T follicular helper cell (primary cell): ENCODE data around the gene EHMT2.
A peak's percentile ranks its signal among the peaks of the same experiment; 100 is the strongest.
"Not testable (repeated sequence)": the region's sequence is repeated elsewhere in the genome, so short reads cannot be mapped to it uniquely, and the experiment has no call there.

ENCODE experiments used
- DNase-seq: peaks from one replicate; pipeline ENCODE4 v3.0.0-alpha.2; 2020; ENCODE audit warnings: low read depth
- total RNA-seq, 2 experiments: gene quantifications; one replicate each; lab custom pipeline; 2026; lab: John Stamatoyannopoulos, UW

The EHMT2 gene
- total RNA-seq, result 60.4 to 104 reads per million in 2 experiments

DNA sequence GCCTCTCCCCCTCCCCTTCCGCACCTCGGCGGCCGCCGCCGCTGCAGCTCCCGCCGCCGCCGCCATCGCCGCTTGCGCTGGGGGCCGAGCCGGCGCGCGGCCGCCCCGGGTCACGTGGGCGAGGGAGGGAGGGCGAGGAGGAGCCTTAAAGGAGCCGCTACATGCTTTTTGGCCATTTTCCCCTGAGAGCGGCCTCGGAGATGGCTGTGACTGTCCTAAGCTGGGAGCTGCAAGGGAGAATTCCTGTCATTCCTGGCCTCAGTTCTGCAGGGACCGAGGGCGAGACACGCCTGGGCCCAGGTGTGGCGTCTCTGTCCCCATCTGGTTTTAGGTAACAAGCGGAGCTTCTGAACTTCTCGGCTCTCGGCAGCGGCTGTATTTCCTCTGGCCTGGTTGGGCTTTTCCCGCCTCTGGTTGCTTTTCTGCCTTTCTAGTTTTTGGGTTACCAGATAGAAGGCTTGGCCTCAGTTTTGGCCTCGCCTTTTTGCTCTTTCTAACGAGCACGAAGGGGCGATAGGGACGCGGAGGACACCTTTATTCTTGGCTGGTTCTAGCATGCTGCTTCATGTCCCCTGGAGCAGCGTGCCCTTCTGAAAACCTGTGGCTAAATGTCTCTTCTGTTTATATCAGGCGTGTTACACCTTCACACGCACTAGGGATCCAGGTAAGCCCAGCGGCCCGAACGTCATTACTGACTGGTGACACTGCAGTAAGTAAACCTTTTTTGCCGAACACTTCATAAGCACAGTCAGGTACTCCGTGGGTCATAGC is at the start of gene EHMT2:
TSS of gene EHMT2 (minus strand) at position 87 of the 771 bp plus-strand sequence. CDS start at position 66, 21 bp downstream.
- DNase-seq, result peak; percentile 79

DNA sequence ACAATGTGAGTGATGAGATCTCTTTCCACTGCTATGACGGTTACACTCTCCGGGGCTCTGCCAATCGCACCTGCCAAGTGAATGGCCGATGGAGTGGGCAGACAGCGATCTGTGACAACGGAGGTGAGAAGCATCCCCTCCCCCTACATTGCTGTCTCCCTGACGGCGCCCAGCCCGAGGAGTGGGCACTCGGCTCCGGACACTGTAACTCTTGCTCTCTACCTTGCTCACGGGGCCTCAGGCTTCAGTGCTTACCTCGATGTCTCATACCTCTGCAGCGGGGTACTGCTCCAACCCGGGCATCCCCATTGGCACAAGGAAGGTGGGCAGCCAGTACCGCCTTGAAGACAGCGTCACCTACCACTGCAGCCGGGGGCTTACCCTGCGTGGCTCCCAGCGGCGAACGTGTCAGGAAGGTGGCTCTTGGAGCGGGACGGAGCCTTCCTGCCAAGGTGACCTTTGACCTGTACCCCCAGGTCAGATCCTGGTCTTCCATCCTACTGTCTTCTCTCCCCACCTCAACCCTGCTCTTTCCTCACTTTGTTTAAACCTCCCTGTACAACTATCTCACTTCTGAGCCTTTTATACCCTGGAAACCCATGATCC is 49.7 kb upstream of the EHMT2 start:
- no peak for DNase-seq

DNA sequence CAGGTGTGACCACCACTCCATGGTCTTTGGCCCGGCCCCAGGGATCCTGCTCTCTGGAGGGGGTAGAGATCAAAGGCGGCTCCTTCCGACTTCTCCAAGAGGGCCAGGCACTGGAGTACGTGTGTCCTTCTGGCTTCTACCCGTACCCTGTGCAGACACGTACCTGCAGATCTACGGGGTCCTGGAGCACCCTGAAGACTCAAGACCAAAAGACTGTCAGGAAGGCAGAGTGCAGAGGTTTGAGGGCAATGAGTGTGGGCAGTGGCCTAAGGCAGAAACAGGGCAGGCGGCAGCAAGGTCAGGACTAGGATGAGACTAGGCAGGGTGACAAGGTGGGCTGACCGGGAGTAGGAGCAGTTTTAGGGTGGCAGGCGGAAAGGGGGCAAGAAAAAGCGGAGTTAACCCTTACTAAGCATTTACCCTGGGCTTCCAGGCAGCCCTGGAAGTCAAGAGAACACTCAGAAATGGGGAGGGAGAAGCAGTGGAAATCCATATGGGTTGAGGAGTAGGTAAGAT is 48.9 kb upstream of the EHMT2 start:
- no peak for DNase-seq

GRCh38 chr6:31945507-31946369 is 48.2 kb upstream of the EHMT2 start, which contains the start of gene CFB:
TSS of gene CFB (plus strand) at chr6:31946095. CDS start at chr6:31946222, 127 bp downstream.
- no peak for DNase-seq

GRCh38 chr6:31945154-31945506 is 47.6 kb upstream of the EHMT2 start:
- DNase-seq, result no peak

- DNase-seq, result no peak
Observed at GRCh38 chr6:31943742-31944141, 46.2 kb upstream of the EHMT2 start.

DNA sequence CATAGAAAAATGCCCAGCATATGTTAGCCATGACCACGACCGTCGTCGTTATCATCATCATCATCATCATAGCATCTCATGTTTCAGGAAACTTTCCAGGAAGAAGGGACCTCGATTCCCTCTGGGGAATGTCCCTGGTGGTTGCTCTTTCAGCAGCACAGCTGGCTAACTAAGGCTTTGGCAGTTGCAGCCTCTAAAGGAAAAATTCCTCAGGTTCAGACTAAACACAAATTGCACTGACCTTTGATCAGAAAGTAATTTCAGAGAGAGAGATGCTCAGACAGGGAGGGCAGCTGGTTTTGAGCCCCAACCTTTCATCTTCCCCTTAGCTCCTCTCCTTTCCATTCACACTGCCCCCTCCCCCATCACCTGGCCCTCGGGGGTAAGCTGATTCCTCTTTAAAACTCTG is 42.8 kb upstream of the EHMT2 start:
- DNase-seq, result no peak

GRCh38 chr6:31935823-31936222 is 38.3 kb upstream of the EHMT2 start:
- DNase-seq, result no peak

GRCh38 chr6:31935021-31935420 is 37.5 kb upstream of the EHMT2 start:
- no peak for DNase-seq

DNA sequence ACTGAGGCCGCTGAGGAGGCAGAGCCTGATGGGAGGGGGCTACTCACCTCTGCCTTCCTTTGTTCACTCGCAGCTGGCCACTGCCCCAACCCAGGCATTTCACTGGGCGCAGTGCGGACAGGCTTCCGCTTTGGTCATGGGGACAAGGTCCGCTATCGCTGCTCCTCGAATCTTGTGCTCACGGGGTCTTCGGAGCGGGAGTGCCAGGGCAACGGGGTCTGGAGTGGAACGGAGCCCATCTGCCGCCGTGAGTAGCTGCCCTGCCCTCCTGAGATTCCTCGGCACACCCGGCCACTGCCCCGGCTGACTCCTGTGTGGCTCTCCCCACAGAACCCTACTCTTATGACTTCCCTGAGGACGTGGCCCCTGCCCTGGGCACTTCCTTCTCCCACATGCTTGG is 36.0 kb upstream of the EHMT2 start:
- no peak for DNase-seq

DNA sequence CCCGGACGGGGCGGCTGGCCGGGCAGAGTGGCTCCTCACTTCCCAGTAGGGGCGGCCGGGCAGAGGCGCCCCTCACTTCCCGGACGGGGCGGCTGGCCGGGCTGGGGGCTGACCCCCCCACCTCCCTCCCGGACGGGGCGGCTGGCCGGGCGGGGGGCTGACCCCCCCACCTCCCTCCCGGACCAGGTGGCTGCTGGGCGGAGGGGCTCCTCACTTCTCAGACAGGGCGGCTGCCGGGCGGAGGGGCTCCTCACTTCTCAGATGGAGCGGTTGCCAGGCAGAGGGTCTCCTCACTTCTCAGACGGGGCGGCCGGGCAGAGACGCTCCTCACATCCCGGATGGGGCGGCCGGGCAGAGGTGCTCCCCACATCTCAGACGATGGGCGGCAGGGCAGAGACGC is 34.6 kb upstream of the EHMT2 start:
- DNase-seq, result not testable (repeated sequence)

GRCh38 chr6:31930962-31931361 is 33.5 kb upstream of the EHMT2 start:
- no peak for DNase-seq

GRCh38 chr6:31928672-31928939 is 31.1 kb upstream of the EHMT2 start:
- no peak for DNase-seq

DNA sequence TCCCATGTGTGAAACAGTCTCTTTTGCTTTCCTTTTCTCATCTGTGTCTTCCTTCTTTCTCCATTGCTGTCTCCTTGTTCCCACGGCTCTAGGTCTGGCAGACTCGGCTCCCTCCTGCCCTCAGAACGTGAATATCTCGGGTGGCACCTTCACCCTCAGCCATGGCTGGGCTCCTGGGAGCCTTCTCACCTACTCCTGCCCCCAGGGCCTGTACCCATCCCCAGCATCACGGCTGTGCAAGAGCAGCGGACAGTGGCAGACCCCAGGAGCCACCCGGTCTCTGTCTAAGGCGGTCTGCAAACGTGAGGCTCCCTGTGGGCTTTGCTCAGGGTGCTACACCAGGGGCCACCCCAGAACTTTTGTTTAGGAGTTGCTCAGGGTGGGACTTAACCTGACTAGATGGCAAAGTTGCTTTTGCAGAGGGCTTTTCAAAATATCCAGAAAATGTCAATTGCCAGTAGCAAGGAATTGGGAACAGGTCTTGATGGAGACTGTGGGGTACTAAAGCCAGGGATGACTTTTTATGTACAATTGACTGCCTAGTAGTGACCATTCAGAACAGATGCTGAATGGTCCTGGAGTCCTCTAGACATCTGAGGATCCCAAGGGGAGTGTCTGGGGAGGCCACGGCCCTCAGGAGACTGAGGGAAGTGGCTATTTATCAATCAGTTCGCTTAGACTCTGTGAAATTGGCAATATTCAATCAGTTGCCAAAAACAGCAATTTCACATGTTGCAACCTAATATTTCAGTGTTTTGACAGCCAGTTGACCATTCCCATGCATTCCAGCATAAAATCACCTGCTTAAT is 30.6 kb upstream of the EHMT2 start:
- DNase-seq, result no peak

DNA sequence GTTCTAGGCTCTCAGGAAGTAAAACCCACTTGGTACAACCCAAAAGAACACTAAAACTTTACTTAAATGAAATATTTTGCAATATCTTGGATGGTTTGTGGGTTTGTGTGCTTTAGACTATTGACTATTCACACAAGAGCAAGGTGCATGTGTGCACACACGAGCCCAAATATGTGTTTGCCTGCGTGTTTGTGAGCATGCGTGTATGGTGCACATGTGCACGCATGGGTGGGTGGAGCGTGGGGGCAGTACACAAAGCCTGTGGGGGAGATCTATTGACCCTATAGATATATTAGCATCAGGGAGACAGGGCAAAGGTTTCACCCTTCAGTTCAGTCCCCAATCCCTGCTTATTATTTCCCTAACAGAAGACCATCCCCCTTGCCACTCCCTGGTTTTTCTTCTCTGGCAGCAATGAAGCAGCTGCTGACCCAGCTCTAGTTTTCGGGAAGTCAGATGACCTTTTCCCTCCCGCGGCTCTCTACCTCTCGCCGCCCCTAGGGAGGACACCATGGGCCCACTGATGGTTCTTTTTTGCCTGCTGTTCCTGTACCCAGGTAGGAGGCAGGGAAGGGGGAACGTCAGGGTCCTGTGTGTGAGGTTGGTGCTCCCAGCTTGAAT is 29.9 kb upstream of the EHMT2 start, which contains the start of gene C2:
TSS of gene C2 (plus strand) at position 476 of the 621 bp plus-strand sequence. CDS start at position 512, 36 bp downstream.
- DNase-seq, result no peak

DNA sequence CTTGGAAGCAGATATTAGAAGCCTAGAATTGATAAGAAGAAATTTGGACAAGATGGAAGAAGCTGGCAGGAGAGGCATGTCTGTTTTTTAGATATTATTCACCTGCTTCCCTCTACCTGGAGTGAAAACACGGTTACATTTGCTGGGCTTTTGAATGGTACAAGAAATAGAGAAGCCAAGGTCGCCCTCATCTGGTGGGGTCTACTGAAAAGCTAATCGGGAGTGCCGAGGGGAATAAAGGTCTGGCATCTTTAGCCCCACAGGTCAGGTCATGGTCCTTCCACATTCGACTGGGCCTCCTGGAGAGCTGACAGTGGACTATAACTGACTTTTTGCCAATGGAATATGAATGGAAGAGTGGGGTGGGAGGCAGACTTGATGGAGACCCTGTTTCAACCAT is 25.4 kb upstream of the EHMT2 start:
- DNase-seq, result no peak

DNA sequence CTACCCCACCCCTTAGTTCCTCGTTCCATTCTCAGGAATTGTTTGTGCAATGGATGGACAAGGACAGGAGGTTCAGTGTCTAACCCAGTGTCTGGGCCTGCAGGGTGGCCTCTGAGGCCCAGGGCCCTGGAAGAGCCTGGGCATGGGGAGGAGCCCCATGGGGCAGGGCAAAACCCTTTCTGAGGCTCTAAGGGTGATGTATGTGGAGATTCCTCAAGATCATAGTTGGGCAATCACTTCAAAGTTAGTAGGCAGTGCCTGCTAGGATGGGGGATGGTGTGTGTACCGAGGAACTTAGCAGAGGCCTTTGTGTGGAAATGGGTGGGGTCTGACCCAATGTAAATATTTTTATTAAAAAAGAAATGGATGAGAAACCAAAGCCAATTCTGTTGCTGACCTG is 23.3 kb upstream of the EHMT2 start:
- DNase-seq, result no peak

DNA sequence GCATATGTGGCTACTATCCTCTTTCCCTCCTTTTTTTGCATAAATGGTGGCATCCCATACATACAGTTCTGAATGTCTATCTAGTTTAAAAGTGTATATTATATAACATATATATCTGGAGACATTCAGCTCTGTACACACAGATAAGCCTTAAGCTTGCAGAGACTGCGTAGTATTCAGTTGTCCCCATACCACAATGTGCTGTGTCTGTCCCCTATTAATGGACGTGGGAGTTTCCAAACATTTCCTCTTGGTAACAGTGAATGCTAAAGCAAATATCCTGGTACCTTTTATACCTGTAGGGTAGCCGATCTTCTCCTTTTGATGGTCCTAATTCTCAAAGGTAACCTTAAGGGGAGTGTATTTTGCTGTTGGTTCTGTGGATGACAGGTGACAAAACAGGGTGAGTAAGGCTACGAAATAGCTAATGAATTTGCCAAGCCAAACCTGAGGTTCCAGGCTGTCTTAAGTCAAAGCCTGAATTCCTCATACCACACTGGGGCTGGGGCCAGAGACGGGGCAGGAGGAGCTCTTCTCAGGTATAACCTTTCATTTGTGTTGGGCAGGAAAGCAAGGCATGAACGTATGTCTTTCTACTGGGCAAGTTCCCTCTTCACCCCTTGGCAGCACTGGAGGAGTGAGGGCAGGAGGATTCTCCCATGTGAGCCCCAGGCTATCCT is 22.3 kb upstream of the EHMT2 start:
- no peak for DNase-seq

DNA sequence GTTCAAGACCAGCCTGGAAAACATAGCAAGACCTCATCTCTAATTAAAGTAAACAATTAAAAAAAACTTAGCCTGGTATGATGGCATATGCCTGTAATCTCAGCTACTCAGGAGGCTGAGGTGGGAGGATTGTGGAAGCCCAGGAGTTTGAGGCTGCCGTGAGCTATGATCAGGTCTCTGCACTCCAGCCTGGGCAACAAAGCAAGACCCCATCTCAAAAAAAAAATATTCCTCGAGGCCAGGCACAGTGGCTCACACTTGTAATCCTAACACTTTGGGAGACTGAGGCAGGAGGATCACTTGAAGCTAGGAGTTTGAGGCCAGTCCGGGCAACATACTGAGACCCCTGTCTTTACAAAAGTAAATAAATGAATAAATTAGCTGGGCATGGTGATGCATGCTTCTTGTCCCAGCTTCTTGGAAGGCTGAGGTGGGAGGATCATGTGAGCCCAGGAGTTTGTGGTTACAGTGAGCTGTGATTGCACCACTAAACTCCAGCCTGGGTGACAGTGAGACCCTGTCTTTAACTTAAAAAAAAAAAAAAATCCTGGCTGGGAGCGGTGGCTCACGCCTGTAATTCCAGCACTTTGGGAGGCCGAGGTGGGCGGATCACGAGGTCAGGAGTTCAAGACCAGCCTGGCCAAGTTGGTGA is 20.7 kb upstream of the EHMT2 start:
- DNase-seq, result no peak

GRCh38 chr6:31915756-31916155 is 18.3 kb upstream of the EHMT2 start:
- no peak for DNase-seq
